ENCODE data around the gene ATG4A. TPM values are rescaled to one million over a fixed set of nuclear protein-coding genes. Genes with fewer than 3 reads are reported as not detected.

The ATG4A gene
- total and polyA plus RNA-seq, 9 of the 15 experiments (the other 6 are each of a cell fraction or from before 2014, with no cell fraction given) = 7.3 to 24.5 (median 16.6) TPM

DNA sequence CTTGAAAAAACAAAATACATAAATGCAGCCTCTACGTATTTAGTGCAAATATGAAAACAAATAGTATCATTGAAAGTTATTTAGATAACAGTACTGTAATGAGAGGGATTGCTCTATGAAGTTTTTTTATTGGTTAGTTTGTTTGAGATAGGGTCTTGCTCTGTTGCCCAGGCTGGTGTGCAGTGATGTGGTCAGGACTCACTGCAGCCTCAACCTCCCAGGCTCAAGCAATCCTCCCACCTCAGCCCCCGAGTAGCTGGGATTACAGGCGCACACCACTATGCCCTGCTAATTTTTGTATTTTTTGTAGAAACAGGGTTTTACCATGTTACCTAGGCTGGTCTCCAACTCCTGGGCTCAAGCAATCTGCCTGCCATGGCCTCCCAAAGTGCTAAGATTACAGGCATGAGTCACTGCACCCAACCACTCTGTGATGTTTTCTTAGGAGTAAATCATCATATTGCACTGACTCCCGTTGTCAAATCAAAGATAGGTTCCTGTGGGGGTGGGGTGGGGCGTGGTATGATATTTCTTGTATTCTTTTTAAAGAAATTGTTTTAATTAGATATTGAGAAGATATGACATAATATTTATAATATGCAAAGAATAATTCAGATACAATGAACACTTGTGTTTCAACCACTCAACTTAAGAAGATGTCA is 75.8 kb downstream of the ATG4A start:
- Histone ChIP-seq H3K4me1 (replicated peaks in 1 of 2; ENCODE audit: control insufficient read depth in 2 of 2, insufficient read depth in 2 of 2, low read length in 2 of 2) (no peaks in the 10 kb centered on the region; a peak in 1 of 5 replicates), H3K36me3 (ENCODE audit: control insufficient read depth, insufficient read depth, low read length) (no peaks in the 10 kb centered on the region), H2AFZ (ENCODE audit: low read depth, low read length) (no peak overlapping the region), H4K20me1 (replicated peaks; ENCODE audit: control insufficient read depth, insufficient read depth, low read length) (no peaks in the 10 kb centered on the region), H3K27ac (ENCODE audit: extremely low read depth, low read depth, low read length) (no peak overlapping the region), H3K79me2 (ENCODE audit: control insufficient read depth, insufficient read depth, low read length) (no peaks in the 10 kb centered on the region), H3K9me3 (replicated peaks; ENCODE audit: control insufficient read depth, insufficient read depth, low read depth, low read length) (no peaks in the 10 kb centered on the region), H3K9ac (ENCODE audit: insufficient read depth in 1 of 2, low read depth in 2 of 2, low read length in 2 of 2) (no peak overlapping the region), H3K9me1 (ENCODE audit: control insufficient read depth, insufficient read depth, low read length) (no peaks in the 10 kb centered on the region), H3K4me3 (no peak overlapping the region), H3K4me2 (ENCODE audit: insufficient read depth, low read length) (no peak overlapping the region), H3K27me3 (ENCODE audit: control insufficient read depth in 2 of 2, insufficient read depth in 2 of 2, low read length in 2 of 2) (peaks cover 0 to 7% of the 10 kb centered on the region in 2 experiments; a peak in 1 of 5 replicates)
- no peak for FAIRE-seq
- POLR2A ChIA-PET = no interaction called here
- intact Hi-C loops (cut with micrococcal nuclease) = no loop called here
- WGBS (ENCODE audit: insufficient coverage, low coverage, missing lambda C conversion rate) = 6% methylated on average over 5 of the region's 5 CpGs
- peak in 1 of 4 experiments; percentile 11 for DNase-seq (ENCODE audit: extremely low read depth in 1 of 4, low spot score in 3 of 4)
- in situ Hi-C loops (cut with MboI) = no loop called here
- no TSS peak for BruUV-seq (replicated peaks)
- CTCF ChIA-PET (ENCODE audit: low intra/inter-chr PET ratio) = interaction anchor here (0.6 kb wide), 1 partner anchor 417 kb away, joined by 3 read pairs; no protein-coding TSS in a partner anchor
- ATAC-seq = no peak
- TF ChIP-seq PURB (CRISPR knock-in tag; IDR thresholded peaks at IDR 0.05; ENCODE audit: low read depth) = no peak
- TF ChIP-seq KDM1A (IDR thresholded peaks at IDR 0.05) = peak; percentile 61
- TF ChIP-seq ZBTB26 (CRISPR knock-in tag; IDR thresholded peaks at IDR 0.05) = no peak
- TF ChIP-seq PKNOX1 (IDR thresholded peaks at IDR 0.05) = peak; percentile 55
- no peak for TF ChIP-seq STAT5A (IDR thresholded peaks at IDR 0.05; ENCODE audit: borderline replicate concordance, low read length)
- peak; percentile 55; the same call in 1 of the 2 replicates for TF ChIP-seq JUND (IDR thresholded peaks at IDR 0.05; ENCODE audit: borderline replicate concordance, low read depth, low read length)
- TF ChIP-seq JUND (tag; IDR thresholded peaks at IDR 0.05; ENCODE audit: borderline replicate concordance, low read depth, low read length) = no peak
- peak; percentile 24; the same call in 1 of the 2 replicates for TF ChIP-seq ARID1B (IDR thresholded peaks at IDR 0.05)
- TF ChIP-seq DPF2 (IDR thresholded peaks at IDR 0.05) = 0 out of 2 replicates have a peak, but pooled peaks have one; percentile 19
- TF ChIP-seq YY1 (IDR thresholded peaks at IDR 0.05; ENCODE audit: borderline replicate concordance in 1 of 3, control insufficient read depth in 1 of 3, extremely low read depth in 1 of 3, insufficient read depth in 3 of 3, insufficient read length in 1 of 3, insufficient replicate concordance in 2 of 3, low read depth in 1 of 3, low read length in 2 of 3) = no peak
- 0 out of 2 replicates have a peak, but pooled peaks have one; percentile 27 for TF ChIP-seq SMARCA4 (IDR thresholded peaks at IDR 0.05)
- no peak for TF ChIP-seq ZNF324 (CRISPR knock-in tag; IDR thresholded peaks at IDR 0.05)
- TF ChIP-seq, protein P1, sequence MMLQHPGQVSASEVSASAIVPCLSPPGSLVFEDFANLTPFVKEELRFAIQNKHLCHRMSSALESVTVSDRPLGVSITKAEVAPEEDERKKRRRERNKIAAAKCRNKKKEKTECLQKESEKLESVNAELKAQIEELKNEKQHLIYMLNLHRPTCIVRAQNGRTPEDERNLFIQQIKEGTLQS (IDR thresholded peaks at IDR 0.05) = peak; percentile 61; the same call in 1 of the 2 replicates
- TF ChIP-seq, protein P1 (CRISPR knock-in tag; conservative IDR thresholded peaks at IDR 0.05) = no peak
- TF ChIP-seq FOSL1 (tag; conservative IDR thresholded peaks at IDR 0.05) = peak; percentile 72
- peak; percentile 81 for TF ChIP-seq MEIS2 (IDR thresholded peaks at IDR 0.05; ENCODE audit: partially characterized antibody)
- TF ChIP-seq, protein P2, sequence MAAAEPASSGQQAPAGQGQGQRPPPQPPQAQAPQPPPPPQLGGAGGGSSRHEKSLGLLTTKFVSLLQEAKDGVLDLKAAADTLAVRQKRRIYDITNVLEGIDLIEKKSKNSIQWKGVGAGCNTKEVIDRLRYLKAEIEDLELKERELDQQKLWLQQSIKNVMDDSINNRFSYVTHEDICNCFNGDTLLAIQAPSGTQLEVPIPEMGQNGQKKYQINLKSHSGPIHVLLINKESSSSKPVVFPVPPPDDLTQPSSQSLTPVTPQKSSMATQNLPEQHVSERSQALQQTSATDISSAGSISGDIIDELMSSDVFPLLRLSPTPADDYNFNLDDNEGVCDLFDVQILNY (CRISPR knock-in tag; IDR thresholded peaks at IDR 0.05) = no peak

Measured in K562 (cell line).